NT2/D1 (cell line): ENCODE data around the gene EXD3.

ENCODE experiments used
- SUZ12 ChIP-seq: IDR thresholded peaks from 2 replicates; pipeline ENCODE4 v1.6.1; 2011; ENCODE audit not compliant: insufficient read length, insufficient read depth; ENCODE audit errors: extremely low read depth
- ZNF274 ChIP-seq: IDR thresholded peaks from 2 replicates; pipeline ENCODE4 v1.6.1; 2011; ENCODE audit warnings: mild to moderate bottlenecking, low read depth, low read length

- TF ChIP-seq ZNF274 (no peak), SUZ12 (no peak)
Measured at GRCh38 chr9:137456061-137456863, 33.3 kb upstream of the EXD3 start.
